ENCODE results near the gene SLC5A5. TPM values are rescaled to one million over a fixed set of nuclear protein-coding genes. Genes with fewer than 3 reads are reported as not detected.
A peak's percentile ranks its signal among the peaks of the same experiment; 100 is the strongest.

The SLC5A5 gene
- total RNA-seq, 1 donor from 2014 or later: not detected

DNA sequence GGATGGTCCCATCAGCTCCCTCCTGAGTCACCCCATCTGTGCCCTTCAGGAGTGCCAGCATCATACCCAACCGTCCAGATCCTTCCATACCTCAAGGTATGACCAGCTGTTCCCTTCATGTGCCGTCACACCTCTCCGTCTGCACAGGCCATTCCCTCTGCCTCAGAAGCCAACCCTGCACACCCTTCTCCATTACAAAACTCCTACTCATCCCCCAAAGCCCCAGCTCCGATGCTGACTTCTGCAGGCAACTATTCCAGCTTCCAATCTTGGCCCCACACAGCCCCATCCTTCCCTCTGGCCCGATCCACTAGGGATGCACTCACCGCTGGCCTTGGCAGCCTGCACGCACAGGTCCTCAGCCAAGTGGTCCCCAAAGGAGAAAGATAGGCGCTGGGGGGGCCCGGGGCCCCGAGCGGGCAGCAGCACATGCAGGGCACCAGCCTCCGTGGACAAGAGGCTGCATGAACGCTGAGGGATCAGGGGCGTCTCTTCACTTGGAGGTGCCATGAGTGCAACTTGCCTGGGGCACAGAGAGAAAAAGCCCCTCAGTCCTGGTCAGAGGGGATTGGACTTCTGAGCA lies 27.7 kb upstream of the SLC5A5 start:
- DNase-seq (ENCODE audit: missing footprints) (no peak), ATAC-seq (no peak)
- intact Hi-C loops (cut with DNase I): no loop called here

DNA sequence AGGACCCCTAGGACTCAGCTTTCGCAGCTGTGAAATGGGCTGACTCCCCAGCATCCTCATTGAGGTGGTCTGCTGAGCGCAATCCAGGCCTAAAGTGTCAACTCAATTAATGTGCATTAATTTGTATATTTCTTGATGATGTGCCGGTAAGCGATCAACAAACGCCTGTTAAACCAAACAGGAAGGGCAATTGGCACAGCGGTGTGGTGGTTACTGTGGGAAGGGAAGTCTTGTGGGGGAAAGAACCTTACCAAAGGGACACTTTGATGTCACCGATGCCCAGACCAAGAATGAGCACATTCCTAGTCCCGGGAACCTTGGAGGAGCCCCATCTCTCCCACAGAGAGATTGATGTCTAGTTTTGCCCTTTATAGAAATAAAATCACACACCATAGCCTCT lies 25.6 kb upstream of the SLC5A5 start:
- DNase-seq (ENCODE audit: missing footprints) (no peak), ATAC-seq (no peak)
- intact Hi-C loops (cut with DNase I): no loop called here

DNA sequence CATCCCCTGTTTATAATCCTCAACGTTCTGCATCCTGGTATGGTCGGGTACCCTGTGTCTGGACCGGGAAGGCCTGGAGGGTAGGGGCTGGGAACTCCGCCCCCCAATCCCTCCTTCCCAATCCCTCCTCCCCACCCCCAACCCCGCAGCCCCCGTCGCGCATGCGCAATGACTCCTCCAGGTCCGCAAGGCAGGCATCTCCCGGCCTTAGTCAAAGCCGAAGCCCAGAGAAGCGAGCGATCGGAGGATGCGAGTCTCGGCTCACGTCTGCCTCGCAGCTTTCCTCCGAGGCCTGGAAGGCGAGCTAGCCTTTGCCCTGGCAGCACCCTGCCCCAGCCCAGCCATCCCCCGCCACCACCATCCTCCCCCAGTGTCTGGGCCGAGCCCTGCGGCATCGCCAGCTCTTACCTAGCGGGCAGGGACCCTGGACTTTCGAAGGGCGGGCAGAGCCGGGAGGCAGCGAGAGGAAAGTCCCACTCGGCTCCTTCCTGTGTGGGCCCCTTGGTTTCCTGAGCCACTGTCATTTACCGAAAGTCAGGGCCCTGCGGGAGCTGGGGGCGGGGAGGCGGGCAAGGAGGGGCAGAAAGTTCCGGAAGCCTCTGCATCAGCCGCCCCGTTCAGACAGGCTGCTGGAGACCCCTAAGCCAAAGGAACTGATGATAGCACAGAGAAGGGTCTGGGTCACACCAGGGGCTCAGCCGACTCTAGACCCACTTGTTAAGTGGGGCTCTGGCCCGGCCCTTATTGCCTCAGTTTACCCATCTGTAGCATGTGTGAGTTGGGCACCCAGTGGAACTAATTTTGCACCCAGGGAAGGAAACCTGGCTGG lies 24.0 kb upstream of the SLC5A5 start, which contains the start of gene JAK3:
Gene JAK3 (minus strand): TSS at position 445 of the 829 bp plus-strand sequence. CDS start 3,565 bp downstream, outside the sequence.
- peak; percentile 86 for DNase-seq (ENCODE audit: missing footprints)
- peak; percentile 41 for ATAC-seq
- intact Hi-C loops (cut with DNase I): no loop called here

DNA sequence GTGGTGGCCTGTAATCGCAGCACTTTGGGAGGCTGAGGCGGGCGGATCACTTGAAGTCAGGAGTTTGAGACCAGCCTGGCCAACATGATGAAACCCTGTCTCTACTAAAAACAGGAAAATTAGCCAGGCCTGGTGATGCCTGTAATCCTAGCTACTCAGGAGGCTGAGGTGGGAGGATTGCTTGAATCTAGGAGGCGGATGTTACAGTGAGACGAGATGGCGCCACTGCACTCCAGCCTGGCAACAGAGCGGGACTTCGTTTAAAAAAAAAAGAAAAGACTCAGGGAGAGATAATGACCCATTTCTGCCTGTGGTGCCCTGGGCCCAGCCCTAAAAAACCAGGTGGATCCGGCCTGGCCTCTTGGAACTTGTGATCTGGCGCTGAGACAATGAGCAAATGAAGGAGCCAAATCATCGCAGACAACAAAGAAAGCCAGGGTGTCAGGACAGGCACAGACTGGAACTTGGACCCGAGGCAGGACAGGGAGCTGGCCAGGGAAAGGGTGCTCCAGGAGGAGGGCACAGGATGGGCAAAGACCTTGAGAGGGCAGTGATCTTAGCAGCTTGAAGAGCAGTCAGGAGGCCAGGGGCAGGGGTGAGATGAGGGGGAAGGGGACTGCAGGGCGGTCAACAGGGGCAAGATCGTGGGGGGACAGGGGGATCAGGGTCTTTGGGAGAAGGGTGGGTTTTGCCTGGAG lies 23.0 kb upstream of the SLC5A5 start:
- ATAC-seq: no peak
- DNase-seq (ENCODE audit: missing footprints): no peak
- intact Hi-C loops (cut with DNase I): no loop called here

DNA sequence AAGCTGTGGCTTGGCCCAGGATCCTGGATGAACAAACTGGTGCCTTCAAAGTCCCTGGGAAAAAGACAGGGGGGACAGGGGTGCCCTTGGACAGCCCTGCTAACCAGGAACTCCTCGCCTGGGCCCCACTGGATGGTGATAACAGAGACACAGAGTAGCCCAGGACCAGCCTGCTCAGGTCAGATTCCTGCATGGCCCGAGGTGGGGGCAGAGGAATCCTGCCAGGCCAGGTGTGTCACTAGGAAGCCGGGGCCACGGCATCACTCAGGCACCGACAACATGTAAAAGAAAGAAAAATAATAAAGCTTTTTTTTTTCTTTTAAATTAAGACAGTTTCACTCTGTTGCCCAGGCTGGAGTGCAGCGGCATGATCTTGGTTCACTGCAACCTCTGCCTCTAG lies 17.7 kb upstream of the SLC5A5 start:
- intact Hi-C loops (cut with DNase I): loop anchor here (10.0 kb wide), 1 partner anchor 139 kb away; the partner anchor contains the start of gene MAP1S
- DNase-seq (ENCODE audit: missing footprints) (peak; percentile 63), ATAC-seq (no peak)

DNA sequence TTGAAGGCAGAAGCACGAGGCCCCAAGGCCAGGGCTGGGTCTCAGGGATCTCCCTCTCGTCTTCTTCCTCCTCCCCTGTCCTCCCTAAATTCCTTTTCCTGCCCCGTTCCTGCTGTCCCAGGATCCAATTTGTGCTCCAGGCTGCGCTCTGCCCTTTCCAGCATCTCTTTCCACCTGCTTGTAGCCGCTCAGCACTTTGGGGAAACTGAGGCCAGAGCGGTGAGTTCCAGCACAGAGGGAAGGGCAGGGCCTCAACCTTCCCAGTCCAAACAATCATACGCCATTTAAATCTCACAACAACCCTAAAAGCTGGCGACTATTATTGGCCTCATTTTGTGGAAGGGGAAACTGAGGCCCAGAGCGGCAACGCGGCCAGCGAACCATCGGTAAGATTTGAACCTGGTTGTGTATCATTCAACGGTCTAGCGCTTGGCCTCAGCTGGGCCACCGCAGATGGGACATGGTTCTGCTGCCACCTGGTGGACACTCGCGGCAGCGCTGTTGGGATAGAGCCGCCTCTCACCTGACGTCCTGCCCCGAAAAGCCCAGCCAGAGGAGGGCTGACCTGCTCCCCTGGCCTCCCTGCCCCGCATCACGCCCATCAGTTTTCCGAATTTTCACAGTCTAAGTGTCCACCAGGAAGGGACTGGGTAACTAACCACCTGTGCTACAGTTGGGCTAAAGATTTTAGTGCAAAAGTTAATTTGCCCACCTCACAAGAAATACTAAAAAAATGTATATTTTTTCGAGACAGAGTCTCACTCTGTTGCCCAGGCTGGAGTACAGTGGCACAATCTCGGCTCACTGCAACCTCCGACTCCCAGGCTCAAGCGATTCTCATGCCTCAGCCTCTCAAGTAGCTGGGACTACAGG lies 16.2 kb upstream of the SLC5A5 start:
- DNase-seq (ENCODE audit: missing footprints): peak; percentile 92
- peak; percentile 47 for ATAC-seq
- intact Hi-C loops (cut with DNase I): loop anchor here (5.0 to 10.0 kb wide), 3 partner anchors 141 to 508 kb away; partner anchors contain the start of gene MAP1S

DNA sequence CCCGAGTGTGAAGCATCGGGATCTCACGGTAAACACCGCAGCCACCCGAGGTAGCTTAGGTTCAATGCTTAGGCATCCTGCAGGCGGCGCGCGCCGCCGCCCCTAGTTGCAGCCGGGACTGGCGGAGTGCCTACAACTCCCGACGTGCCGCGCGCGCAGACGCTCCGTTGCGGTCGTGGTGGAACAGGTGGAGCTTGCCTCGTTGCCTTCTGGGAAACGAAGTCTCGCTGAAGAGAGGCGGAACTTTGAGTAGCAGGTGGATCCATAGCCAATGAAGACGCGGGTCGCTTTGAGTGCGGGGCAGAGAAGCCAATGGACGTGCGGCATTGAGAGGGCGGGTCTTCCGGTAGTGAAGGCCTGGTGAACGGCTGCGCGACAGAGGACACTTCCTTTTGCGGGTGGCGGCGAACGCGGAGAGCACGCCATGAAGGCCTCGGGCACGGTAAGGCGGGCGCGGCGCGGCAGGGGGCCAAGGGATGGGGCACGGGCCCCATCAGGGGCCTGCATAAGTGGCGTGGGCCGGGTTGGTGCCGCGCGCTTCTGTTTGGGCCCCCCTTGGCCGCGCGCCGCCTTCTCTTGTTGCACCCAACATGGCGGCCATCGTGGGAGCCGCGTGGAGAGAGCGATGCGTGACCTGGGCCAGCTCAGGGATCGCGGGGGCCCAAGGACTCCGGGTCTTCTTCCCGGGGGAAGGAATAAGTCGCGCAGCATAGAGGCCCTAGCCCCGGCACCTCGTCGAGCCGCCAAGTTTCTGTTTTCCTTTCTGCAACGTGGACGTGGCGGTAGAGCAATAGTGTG lies 12.0 kb upstream of the SLC5A5 start, which contains the start of gene RPL18A:
Gene RPL18A (plus strand): TSS at position 378 of the 798 bp plus-strand sequence. CDS start 47 bp downstream, at position 425.
- intact Hi-C loops (cut with DNase I): loop anchor here (1.0 to 10.0 kb wide), 5 partner anchors 73 to 512 kb away; partner anchors contain the start of gene MAP1S
- ATAC-seq: peak; percentile 98

DNA sequence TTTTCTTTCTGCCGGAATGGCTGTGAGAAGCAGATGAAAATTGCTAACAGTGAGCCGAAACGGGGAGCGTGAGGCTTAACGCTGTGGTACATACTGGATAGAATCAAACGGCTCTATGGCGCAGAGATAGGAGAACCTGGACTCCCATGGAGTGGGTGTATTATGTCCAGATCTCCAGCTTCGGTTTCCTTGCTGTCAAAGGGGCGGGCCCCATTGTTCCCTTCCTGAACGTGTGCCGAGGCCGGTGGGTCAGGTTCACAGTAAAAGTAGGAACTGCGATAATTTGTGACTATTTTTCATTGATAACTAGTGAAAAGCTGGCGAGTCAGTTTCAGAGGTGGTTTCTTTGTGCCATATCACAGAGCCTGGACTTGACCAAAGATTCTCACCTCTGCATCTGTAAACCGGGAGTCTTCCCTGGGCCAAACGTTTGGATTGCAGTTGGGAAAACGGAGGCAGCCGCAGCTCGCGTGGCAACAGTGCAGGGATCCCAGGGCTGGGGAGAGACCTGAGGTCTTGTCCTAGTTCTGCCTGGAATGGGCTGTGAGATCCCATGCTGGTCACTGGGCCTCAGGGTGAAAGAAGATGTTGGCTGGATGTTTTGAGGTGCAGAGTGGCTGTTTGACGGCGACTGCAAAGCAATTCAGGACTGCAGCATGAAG lies 11.3 kb upstream of the SLC5A5 start:
- intact Hi-C loops (cut with DNase I): no loop called here
- no peak for ATAC-seq

More for the DNA sequence above, 12.0 kb upstream of the SLC5A5 start, which contains the start of gene RPL18A:
- peak; percentile 99 for DNase-seq (ENCODE audit: missing footprints)

DNA sequence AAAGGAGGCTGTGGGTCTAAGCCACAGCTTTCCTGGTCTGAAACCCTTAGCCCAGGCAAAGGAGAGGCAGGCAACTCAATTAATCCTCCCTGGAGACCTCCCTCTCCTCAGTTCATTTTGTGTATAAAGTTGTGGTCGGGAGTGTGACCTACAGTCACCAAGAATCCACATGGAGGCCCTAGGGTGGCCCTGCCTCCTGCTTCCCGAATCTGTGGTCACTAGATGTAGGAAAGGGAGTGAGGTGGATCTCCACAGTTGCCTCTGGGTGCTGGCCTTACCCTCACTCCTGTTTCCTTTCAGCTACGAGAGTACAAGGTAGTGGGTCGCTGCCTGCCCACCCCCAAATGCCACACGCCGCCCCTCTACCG lies 10.8 kb upstream of the SLC5A5 start:
- ATAC-seq: no peak
- intact Hi-C loops (cut with DNase I): no loop called here

More for the DNA sequence above, 11.3 kb upstream of the SLC5A5 start:
- no peak for DNase-seq (ENCODE audit: missing footprints)

DNA sequence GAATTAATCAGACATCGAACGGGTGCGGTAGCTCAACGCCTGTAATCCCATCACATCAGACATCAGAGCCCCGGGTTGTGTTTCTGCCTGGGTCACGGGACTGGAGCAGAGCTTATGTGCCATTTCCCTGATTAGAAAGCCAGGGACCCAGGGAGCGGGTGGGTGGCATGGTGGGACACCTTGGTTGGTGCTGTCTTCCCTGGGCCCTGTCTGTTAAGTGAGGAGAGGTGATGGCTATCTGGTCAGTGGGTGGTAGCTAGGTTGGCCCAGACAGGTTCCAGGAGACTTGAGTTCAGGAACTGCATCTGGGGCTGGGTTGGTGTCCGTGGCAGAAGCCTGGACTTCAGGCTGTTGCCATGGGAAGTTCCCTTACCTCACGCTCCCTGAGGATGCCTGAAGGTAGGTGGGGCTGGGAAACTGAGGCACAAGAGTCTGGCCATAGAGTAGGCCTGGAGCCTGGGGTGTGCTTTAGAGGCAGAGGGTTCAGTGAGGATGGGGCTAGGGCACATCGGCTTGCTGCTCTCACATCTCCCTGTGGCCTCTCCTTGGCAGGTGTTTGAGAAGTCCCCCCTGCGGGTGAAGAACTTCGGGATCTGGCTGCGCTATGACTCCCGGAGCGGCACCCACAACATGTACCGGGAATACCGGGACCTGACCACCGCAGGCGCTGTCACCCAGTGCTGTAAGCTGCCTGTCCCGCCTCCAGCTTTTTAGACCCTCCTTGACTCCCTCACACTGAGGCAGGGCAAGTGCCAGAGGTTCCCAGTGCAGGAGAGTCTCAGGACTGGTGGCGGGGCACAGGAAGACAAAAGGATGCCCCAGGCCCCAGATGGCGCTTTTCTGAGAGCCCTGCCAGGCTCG lies 10.0 kb upstream of the SLC5A5 start:
- no peak for ATAC-seq
- intact Hi-C loops (cut with DNase I): no loop called here
- peak; percentile 21 for DNase-seq (ENCODE audit: missing footprints)

More for the DNA sequence above, 10.8 kb upstream of the SLC5A5 start:
- no peak for DNase-seq (ENCODE audit: missing footprints)

DNA sequence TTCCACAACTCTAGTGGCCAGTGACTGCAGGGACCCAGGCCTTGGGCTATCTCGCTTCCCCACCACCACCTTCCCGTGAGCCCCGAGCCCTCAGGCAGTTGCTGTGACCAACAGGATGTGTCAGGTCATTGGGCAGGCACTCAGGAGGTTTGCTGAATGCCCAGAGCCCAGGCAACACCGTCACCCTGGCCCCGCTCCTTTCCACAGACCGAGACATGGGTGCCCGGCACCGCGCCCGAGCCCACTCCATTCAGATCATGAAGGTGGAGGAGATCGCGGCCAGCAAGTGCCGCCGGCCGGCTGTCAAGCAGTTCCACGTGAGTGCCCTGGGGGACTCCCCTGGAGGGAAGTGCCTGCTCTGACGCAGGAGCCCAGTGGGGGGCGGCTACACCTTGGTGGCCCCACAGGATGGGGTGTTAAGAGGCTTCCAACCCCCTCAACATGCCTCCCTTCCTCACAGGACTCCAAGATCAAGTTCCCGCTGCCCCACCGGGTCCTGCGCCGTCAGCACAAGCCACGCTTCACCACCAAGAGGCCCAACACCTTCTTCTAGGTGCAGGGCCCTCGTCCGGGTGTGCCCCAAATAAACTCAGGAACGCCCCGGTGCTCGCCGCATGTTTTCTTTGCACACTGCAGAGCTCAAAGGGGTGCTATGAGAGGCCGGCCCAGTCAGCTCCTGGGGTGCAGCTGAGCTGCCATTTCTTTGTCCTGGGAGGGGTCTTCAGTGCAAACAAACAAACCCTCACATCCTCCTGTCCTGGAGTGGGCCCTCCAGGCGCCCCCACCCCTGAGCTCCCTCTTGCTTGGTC lies 8.8 kb upstream of the SLC5A5 start:
- ATAC-seq (no peak), DNase-seq (ENCODE audit: missing footprints) (peak; percentile 57)
- intact Hi-C loops (cut with DNase I): no loop called here

DNA sequence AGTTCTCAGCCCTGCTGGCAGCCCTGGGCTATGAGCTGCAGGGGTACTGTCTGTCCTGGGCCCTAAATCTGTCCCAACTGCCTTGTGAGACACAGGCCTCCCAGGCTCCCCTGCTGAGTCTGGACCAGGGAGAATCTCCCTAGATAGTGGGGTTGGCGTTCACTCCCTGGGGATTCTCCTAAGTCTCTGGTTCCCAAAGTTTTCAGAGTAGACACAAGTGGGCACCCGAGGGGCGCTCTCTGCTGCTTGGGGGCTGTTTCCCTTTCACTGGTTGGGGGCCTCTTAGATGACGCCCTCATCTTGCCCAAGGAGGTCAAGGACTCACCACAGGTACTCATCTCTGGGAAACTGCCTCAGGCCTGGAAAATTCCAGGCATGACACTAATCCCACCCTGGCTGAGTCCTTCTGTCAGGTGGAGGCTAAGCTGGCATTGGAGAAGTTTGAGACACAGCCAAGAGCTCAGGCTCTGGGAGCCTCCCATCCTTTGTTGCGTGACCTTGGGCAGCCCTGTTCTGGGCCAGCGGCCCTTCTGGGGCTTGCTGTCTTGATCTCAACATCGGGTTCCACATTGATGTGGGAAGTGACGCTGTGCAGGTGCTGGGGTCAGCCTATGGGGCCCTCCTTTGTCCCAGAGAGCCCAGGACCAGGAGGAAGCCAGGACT lies 8.1 kb upstream of the SLC5A5 start:
- DNase-seq (ENCODE audit: missing footprints) (peak; percentile 41), ATAC-seq (no peak)
- intact Hi-C loops (cut with DNase I): no loop called here

DNA sequence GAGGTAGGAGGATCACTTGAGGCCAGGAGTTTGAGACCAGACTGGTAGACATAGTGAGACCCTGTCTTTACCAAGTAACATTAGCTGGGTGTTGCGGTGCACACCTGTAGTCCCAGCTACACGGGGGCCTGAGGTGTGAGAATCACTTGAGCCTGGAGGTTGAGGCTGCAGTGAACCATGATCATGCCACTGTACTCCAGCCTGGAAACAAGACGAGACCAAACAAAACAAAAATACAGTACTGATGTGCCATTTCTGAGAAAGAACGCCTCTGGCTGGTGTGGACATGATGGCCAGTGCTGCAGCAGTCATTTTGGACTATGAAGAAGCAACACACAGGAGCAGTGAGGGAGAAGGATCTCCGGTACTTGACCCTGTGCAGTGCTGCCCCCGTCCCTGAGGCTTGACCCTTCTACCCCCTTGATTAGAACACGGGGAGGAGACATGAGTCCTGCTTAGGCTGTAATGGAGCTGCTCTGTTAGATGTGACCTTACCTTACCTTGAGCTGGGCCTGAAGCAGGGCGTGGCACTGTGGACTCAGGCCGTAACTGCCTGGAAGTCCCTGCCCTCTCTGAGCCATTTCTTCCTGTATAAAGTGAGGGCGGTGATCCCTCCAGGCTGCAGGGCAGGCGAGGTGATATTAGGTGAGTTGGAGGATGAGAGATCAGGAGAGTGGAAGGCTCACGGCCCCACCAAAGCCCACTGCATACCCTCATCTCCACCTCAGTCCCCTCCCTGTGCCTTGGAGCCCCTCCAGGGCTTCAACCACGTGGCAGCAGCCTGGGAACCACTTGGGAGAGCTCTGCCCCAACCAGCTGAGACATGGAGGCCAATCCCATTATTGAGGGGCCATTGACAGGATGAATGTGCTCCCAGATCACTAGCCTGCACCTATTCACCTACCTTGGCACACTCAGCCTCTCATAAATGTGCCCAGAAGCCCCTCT lies 6.1 kb upstream of the SLC5A5 start:
- peak; percentile 30 for DNase-seq (ENCODE audit: missing footprints)
- ATAC-seq: no peak
- intact Hi-C loops (cut with DNase I): no loop called here

Data from Right ventricle myocardium inferior (tissue), 1 donor.